HG03159 (cell line): Measurements from ENCODE around the gene ZBTB7B.

Experiments
- ATAC-seq: cut with Tn5 transposase; IDR thresholded peaks from one replicate; pipeline ENCODE4 v1.9.1; 2021; ENCODE audit warnings: mild to moderate bottlenecking, moderate library complexity; ENCODE audit not compliant: unreplicated experiment

The ZBTB7B gene

DNA sequence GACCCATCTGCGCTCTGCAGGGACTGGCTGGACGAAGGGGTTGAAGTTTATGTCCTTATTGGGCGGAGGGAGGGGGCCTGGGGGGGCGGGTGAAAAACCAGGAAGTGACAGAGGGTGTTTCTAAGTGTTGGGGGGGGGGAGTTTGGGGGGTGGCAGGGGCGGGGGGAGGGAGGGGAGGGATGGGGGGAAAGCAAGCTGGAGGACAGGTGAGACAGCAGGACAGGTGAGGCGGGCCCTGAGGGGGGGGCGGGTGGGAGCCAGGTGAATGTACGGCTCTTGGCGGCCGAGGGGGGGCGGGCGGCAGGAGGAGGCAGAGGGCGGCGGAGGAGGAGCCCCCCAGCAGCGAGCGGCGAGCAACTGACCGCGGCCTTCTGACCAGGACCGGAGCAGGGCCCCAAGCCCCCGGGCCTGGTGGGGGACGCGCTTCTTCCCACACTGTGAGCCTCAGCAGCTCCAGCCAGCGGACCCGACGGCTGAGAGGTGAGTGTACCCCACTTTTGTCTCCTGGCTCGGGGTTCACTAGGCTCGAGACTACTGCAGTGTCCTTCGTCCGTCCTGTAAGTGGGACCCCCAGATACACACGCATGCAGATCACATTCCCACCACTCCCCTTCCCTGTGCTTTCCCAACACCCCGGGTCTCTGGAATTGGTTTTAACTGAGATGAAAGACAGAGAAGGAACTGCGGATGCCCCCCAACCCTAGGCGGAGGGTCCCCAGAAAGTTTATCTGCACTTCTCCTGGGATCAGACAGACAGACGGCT is at the start of gene ZBTB7B:
ZBTB7B (plus strand) TSS at position 339 of the 763 bp plus-strand sequence. CDS start 11,859 bp downstream, outside the sequence.
- peak; percentile 3 for ATAC-seq

DNA sequence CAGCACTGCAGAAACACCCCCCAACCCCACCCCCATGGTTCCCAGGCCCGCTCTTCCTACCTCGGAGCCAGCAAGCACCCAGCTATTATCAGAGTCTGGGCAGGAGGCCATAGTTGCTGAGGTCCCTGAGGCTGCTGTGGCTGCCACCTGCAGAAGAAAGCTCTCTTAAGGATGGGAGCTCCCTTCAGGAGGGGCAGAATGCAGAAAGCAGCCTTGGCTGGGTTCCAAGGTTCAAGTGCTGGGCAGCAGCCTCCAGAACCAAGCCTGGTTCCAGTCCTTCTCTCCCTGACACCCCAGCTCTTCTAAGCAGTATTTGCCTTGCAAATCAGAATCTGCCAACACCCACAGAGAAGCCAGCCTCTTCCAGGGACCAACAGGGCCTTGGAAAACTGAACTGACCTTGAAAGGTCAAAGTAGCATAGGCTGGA is 49.0 kb upstream of the ZBTB7B start:
- no peak for ATAC-seq

DNA sequence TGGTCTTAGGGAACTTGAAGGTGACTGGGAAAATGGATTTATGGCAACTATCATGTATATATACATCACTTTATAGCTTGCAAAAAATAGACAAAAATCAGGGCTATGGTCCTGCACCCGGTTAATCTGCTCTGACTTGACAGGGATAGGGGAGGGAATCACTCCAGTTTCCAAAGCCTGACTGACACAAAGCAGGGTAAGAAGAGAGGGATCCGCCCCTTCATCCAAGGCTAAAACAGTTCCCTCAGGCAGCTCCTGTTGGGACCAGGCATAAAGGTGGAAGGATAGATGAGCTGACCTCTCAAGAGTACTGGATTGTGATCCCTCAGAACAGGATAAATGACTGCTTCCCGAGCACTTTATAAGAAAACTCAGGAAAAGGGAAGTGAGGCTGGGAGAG is 48.1 kb upstream of the ZBTB7B start:
- no peak for ATAC-seq

DNA sequence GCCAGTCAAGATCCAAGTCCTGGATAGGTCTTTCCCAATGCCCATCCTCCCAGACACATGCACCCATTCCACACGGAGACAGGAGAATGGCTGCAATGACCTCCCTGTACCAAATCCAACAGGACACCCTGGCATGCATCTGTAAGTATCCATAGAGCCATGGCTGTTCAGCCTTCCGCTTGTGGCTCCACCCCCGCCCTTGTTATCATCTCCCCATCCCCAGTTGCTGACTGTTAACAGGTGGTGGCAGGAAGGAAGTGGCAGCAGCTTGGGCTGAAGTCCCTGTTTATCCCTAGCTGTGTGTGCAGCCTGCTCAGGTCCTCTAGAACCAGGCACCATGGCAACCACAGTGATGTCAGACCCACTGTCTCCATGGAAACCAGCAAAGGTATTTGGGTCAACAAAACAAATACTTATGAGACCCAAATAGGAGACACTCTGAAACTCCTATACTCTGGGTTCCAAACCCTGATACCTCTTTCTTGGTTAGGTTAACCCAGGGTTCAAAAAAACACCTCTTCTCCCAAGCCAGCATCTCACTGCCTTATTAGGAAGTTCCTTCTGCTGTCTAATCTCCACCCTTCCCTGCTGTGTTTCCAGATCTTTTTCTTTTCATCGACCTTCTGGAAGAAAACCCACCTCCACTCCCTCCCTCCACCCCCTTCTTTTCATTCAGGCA is 47.4 kb upstream of the ZBTB7B start:
- ATAC-seq: peak; percentile 49

DNA sequence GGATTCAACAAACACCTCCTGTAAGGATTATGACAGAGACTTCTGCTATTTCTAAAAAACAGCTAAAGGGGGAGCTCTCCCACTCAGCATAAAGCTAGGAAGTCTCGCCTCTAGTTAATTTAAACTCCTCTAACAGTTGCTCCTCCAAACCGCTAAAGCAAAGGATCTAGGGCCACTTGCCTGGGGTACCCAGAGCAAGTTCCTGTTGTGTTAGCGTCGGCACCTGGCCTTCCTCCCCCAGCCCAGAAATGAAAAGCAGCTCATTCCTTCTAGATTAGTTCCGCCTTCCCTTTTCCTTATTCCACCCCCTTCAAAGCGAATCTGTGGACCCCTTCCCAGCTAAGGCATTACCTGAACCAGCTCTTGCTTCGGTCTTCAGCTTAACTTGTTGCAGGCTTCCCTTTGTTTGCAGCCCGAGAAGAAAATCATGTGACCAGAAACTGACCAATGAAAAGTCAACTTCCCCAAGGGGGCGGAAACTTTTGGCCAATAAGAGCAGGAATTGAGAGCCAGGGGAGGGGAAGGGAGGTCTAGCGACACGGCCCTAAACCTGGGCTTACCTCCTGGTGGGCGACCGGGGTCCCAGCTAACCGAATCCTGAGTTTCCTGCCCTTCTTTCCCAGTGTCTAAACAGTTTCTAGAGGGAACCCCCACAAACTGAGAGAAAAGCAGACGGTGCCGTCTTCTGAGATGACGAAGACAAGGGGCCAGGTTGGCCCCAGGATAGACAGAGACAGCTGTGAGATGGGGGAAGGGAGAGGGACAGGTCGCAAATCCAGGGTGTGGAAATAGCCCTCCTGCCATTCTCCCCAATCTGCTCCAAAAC is 46.7 kb upstream of the ZBTB7B start, which contains the start of gene PBXIP1:
PBXIP1 (minus strand) TSS at position 382 of the 826 bp plus-strand sequence. CDS start 2,378 bp downstream, outside the sequence.
- peak; percentile 53 for ATAC-seq

DNA sequence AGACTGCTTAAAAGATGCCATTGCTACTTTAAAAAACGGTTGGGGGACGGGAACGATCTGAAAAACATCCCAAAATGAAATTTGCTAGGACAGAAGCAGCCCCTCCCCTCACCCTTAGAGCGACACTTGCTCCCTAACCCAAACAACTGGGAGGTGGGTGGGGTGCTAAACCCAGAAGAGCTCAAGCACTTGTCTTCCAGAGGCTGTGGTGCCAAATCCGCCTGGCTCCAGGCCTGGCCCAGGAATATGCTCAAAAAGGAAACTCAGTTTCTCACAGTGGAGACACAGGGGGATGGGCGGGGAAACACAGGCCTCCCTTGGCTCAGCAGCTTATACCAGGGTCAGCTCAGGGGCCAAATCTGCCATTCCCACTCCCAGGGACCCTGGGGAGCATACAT is 46.1 kb upstream of the ZBTB7B start:
- ATAC-seq: no peak

DNA sequence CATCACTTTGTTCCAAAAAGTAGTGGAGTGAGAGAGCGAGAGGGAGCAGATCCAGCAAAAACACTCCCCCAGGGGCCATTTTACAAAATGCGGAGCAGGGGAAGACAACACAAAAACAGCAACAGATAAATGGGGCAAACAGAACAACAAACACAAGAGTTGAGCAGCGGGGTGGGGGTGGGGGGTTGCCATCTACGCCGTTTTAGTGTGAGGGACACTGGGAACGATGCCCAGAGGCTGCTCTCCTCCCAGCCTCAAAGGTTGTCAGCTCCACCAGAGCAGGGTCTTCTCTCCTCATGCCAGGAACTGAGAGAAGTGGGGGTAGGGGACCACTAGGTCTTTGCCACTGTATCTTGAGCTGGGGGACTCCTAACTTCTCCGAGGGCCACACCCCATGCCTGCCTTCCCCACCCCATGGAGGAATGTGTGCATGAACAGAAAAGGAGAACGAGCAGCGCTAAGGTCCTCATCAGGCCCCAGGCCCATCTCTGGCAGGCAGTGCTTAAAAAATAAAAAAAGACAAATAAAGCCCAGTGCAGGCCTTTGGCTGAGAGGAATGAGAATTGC is 45.4 kb upstream of the ZBTB7B start:
- ATAC-seq: no peak

DNA sequence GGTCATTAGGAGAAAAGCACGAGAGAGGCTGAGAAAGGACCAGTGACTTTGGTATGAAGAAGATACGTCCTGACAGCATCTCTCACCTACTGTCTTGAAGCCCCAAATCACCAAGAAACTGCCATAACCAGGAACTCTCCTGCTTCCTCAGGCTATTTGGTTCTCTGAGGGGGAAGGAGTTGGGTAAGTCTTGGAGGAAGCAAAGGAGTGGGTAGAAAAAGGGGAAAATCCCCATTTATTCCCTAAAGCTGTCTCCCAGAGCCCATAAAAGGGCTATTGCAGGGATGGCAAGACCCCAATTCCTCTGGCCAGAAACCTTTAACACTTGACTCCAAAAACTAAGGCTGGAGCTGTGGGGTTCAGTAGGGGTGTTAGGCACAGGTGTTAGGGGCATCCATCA is 44.6 kb upstream of the ZBTB7B start:
- no peak for ATAC-seq

DNA sequence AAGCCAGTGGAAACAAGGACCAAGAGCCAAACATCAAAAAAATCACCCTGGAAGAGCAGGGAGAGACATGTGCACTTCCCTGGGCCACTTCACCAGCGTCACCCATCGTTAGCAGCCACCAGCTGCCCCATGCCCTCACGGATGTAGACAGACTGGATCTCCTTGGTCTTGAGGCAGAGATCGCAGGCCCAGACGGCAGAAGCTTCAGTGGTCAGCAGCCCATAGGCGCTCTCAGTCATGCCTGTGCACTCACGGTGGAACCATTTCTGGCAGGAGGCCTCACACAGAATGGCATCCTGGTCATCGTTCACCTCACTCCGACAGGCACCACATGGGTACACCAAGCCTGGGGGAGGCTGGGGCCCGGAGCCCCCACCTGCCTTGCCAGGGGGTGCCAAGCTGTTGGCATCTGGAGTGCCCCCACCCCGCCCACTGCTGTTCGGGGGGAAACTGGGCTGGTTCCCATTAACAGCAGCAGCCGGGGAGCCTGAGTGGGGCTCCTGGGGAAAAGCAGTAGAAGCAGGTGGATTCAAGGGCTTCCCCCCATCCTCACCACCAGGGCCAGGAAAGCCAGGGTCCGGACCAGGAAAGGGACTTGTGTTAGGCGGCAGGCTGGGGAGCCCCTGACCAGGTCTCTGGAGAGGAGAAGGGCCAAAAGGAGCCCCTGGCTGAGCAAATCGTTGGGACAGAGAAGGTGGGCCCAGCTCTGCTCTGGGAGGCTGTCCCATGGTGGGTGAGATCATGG is 43.7 kb upstream of the ZBTB7B start:
- ATAC-seq: no peak

DNA sequence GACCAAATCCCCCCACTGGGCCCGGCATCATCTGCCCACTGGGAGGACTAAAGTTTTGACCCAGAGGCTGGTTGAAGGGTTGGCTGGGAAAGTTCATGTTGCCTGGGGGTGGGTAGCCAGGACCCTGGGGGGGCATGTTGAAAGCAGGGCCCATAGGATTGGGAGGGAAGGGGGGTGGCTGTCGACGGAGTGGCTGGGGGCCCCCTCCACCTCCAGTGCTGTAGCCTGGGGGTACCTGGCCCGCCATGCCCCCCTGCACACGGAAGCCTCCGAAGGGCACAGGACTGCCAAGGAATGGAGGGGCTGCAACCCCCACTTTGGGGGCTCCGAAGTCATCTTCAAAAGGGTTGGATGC is 43.2 kb upstream of the ZBTB7B start:
- no peak for ATAC-seq

DNA sequence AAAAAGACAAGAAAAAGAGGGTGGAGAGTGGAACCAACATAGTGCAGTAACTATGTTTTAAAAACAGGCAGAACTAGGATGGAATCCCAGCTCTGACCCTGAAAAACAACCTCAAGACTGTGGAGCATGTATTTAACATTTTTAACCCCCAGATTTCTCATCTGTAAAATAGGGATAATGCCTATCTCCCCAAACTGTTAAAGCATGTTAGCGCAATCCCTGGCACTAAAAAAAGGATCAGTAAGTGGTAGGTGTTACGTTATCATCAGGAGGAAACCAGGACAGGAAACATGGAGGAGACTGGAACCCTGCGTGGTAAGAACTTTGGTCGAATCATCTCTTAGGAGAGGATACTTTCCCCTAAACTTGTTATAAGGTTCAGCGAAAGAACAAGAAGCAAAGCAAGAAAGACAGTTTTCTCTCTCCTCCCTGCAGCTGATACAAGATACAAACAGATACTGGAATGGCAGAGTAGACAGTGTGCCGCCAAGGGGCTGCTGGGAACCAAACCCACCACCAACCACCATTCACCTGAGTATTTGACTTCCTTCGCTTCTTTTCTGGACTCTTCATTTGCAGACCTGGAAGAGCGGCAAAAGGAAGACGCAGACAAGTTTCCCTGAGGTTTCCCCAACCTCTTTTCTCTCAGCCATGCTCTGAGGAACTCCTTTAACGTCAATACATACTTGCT is 42.0 kb upstream of the ZBTB7B start:
- ATAC-seq: no peak

DNA sequence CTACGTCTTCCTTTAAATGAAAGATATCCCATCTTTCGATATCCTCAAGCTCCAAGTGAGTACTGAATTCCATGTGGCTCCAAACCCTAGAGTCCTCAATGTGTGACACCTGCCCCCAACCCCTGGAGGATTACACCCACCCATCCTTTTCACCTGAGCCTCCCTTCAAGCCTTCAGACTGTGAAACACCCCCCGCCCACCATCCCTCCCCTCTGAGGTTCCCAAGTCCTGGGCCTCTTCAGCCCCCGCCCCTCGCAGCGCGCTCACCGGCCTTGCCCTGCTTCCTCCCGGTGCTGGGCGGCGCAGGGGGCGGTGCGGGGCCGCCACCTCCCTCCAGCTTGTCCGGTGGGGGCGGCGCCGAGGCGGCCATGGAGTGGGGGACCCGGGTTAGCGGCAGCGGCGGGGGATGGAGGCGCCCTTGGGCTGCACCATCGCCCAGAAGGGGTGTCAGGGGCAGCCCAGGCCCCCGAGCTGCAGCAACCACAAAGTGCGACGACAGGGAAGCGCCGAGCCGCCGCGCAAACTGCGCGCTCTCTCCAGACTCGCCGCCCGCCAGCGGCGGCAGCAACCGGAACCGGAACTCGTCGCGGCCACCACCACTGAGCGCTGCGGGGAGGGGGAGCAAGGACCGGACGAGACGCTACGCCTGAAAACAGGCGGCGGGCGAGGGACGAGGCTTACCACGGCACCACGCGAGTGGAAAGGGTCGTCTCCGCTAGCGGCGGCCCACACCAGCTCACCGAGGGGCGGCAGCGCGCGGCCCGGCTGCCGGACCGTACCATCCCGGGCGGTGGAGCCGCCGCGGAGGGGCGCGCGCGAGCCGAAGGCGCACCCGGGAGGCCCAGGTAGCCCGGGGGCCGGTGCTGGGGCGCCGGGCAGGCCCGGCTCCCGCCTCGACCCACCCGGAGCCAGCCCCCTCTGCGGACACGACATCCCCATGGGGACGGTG is 41.1 kb upstream of the ZBTB7B start, which contains the start of gene PYGO2:
PYGO2 (minus strand) TSS at position 576 of the 949 bp plus-strand sequence; CDS start at position 370, 206 bp downstream.
- ATAC-seq: peak; percentile 67

DNA sequence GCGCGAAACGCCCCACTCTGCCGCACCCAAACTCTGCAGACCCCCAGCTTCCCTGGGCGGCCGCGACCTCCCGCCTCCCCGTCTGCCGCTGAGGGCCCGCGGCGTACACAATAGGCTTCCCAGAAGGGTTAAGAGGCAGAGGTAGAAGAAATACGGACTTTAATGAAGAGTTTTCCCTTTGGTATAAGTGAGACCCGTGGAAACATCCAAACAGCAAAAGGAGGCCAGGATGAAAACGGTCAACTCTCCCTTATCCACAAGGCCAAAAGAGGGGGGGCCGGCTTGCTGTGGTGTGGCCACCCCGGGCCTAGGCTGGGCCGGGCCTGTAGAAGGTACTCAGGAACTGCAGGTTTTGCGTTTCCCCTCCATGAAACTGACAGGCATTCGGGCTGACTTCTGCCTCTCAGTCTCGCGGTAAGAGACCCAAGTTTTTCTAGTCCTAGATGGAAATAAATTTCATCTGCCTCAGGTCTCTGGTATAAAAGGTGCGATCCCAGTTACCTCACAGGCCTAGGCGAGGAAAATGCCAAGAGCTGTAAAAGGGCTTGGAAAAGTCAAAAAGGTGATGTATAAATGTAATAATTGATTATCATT is 40.3 kb upstream of the ZBTB7B start:
- peak; percentile 14 for ATAC-seq

DNA sequence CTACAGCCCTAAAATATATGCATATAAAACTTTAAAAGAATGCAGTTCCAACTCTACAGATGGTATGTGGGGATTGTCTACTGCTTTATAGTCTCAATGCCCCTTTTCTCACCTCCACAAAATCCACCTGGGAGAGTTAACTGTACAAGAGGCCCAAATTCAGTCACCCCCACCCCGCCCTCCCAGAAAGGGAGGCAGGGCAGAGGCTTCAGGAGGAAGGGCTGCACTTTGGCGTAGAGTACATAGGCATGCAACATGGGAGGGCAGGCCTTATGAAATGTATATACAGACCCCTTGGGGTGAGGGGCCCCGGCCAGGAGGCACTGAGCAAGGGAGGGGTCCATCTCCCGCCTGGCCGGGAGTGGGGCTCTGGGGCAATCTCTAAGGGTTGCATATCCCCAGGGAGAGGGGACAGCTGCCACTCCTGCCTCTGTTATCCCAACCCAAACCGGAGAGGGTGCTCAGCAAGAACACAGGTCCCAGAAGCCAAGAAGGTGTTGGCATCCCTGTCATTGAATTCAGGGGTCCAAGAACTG is 39.7 kb upstream of the ZBTB7B start:
- ATAC-seq: no peak

DNA sequence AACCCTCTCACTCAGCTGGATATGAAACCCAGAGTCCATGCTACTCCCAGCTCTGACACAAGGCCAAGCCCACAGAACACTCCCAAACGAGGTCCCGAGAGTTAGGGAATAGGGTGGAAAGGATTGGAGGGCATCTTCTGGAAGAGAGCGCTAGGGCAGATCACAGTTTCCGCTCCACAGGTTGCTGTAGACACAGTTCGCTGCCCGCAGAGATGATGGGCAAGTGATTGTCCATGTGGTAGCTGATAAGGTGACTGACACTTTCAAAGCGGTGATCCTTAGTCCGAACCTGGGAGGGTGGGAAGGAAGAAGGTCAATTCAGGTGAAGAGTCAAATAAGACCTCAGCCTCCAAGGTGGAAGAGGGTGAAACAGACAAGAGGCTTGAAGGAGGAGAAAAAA is 39.0 kb upstream of the ZBTB7B start:
- no peak for ATAC-seq

DNA sequence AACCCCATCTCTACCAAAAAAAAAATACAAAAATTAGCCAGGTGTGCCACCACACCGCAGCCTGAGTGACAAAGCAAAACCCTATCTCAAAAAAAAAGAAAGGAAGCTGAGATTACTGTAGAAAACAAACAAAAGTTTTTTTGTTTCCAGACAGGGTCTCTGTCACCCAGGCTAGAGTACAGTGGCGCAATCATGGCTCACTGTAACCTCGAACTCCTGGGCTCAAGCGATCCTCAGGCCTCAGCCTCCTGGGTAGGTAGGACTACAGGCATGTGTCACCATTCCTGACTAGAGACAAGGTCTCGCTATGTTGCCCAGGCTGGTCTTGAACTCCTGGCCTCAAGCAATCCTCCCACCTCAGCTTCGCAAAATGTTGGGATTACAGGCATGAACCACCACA is 38.2 kb upstream of the ZBTB7B start:
- no peak for ATAC-seq

DNA sequence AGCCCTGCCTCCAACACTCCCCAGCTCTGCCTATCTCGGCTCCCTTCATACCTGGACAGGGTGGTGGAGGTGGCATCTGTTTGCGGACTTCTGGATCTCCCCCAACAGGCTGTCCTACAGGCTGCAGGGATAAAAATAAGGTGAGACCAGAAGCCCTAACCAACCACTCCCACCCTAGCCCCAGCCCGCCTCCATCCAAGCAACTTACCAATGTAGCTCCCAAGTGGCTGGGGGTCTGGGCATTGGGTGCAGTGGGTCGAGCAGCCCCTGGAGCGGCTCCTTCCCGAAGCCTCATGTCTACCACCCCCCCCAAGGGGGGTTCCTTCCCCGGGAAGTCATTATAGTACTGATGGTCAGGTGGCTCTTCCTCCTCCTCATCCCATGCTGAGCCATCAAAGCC is 36.5 kb upstream of the ZBTB7B start:
- no peak for ATAC-seq
